Heart left ventricle (tissue), 13 donors: ENCODE data around the gene CEND1.

Experiments
- POLR2A ChIP-seq, 2 donors: fragments of 450-650 bp; IDR thresholded peaks; one replicate each; pipeline ENCODE4 v1.6.1; 2017; ENCODE audit warnings: antibody characterized with exemption in 2 of 2, mild to moderate bottlenecking in 2 of 2, moderate library complexity in 2 of 2
- TF ChIP-seq, protein P1 (sequence below), 12 donors: fragments of 200-600 bp; sonication (generic) in 4 of 12; IDR thresholded peaks; one replicate each; pipeline versions ENCODE4 v1.5.0 to v1.8.0; 2018 to 2022; ENCODE audit warnings: antibody characterized with exemption in 12 of 12, mild to moderate bottlenecking in 5 of 12
- donor health status: ischemic (EF 13 %, LVEDD 7.1; RV severe dilation, severe dysfunction).
- donor health status: DM: no; HTN: yes; CAD: no.
- donor health status: DM: no; HTN: no; CAD: no.
- donor health status: ischemic (EF 25% LVEDD 6.9; RV normal size, moderate dysfunction).
- donor health status: ischemic (EF 25% LVEDD 5.7; RV mildly dilated, moderate dysfunction).
- donor health status: ischemic (EF 35%, LVEDD 5.7; RV mildly dilated, moderate dysfunction).
- donor health status: nonischemic (EF 11% LVEDD 7.7; RV severe dilation, severe dysfunction).
- donor health status: DM: yes; HTN: yes; CAD: no.
- donor health status: PGD.
- donor health status: ischemic (EF 29% LVEDD 5.4; RV normal size, mild dysfunction).
- donor health status: nonischemic (EF 23%, LVEDD 6.1; RV moderate dilation, normal function).

DNA sequence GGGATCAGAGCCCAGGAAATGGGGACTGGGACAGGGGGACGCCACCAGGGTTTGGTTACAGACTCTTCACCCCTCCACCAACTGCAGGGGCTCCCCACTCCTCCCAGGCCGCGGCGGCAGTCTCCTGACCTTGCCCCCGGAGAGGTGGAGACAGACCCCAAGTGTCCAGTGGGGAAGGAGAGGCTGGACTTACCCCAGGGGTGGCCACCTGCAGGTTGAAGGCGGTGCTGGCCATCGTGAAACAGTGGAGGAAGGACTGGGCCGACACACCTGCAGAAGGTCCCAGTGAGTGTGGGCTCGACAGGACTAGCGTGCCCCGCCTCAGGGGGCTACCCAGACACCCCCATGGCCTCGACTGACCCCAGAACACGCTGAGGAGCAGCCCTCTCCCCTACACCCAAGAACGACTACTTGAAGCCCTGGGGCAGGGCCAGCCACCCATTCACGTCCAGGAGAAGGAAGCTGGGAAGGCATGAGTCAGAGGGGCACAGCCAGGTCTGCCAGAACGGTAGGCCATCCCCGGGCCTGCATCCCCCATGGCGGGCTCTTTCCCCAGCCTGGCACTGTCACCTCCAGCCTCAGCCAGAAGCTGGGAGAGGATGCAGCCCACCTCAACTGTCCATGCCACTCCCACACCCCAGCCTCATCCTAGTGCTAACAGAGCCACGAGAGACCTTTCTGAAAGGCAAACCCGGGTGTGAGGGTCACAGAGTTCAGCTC lies 14.9 kb downstream of the CEND1 start:
- TF ChIP-seq, protein P1, sequence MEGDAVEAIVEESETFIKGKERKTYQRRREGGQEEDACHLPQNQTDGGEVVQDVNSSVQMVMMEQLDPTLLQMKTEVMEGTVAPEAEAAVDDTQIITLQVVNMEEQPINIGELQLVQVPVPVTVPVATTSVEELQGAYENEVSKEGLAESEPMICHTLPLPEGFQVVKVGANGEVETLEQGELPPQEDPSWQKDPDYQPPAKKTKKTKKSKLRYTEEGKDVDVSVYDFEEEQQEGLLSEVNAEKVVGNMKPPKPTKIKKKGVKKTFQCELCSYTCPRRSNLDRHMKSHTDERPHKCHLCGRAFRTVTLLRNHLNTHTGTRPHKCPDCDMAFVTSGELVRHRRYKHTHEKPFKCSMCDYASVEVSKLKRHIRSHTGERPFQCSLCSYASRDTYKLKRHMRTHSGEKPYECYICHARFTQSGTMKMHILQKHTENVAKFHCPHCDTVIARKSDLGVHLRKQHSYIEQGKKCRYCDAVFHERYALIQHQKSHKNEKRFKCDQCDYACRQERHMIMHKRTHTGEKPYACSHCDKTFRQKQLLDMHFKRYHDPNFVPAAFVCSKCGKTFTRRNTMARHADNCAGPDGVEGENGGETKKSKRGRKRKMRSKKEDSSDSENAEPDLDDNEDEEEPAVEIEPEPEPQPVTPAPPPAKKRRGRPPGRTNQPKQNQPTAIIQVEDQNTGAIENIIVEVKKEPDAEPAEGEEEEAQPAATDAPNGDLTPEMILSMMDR (IDR thresholded peaks at IDR 0.05), result no peak
- TF ChIP-seq POLR2A (IDR thresholded peaks at IDR 0.05), result no peak
